ENCODE data around the gene PTPRH. TPM values are rescaled to one million over a fixed set of nuclear protein-coding genes. Genes with fewer than 3 reads are reported as not detected.

The PTPRH gene
- total and polyA plus RNA-seq, 9 donors = 0.14 to 2.1 (median 0.26) TPM

Other genes with a start within 250 kb of the PTPRH start
- 1.3 TPM for gene NLRP2, start 243.1 kb downstream of the PTPRH start, total RNA-seq
- 1 to 10 TPM in 4 of 8 donors, under 1 TPM in 4; 0.31 to 3.5 (median 0.96) TPM for gene NLRP2, start 243.1 kb downstream of the PTPRH start, polyA plus RNA-seq (ENCODE audit: insufficient read depth in 1 of 8, insufficient read length in 8 of 8, low replicate concordance in 1 of 8)
- gene GP6, start 171.2 kb downstream of the PTPRH start, total RNA-seq = 0.09 TPM
- under 1 TPM in 7 of 8 donors, not detected in 1; 0.10 to 0.56 (median 0.20) TPM for gene GP6, start 171.2 kb downstream of the PTPRH start, polyA plus RNA-seq (ENCODE audit: insufficient read depth in 1 of 8, insufficient read length in 8 of 8, low replicate concordance in 1 of 8)
- gene RDH13, start 146.4 kb downstream of the PTPRH start, total RNA-seq = 11.5 TPM
- gene RDH13, start 146.4 kb downstream of the PTPRH start, polyA plus RNA-seq (ENCODE audit: insufficient read depth in 1 of 8, insufficient read length in 8 of 8, low replicate concordance in 1 of 8) = 10 to 100 TPM in 7 of 8 donors, 1 to 10 TPM in 1; 7.2 to 16.7 (median 12.1) TPM
- gene EPS8L1, start 133.6 kb downstream of the PTPRH start, total RNA-seq = 2.3 TPM
- 1 to 10 TPM; 2.0 to 8.4 (median 4.2) TPM for gene EPS8L1, start 133.6 kb downstream of the PTPRH start, polyA plus RNA-seq (ENCODE audit: insufficient read depth in 1 of 8, insufficient read length in 8 of 8, low replicate concordance in 1 of 8)
- gene PPP1R12C, start 91.9 kb downstream of the PTPRH start, total RNA-seq = 59.9 TPM
- gene PPP1R12C, start 91.9 kb downstream of the PTPRH start, polyA plus RNA-seq (ENCODE audit: insufficient read depth in 1 of 8, insufficient read length in 8 of 8, low replicate concordance in 1 of 8) = 100 to 1,000 TPM in 3 of 8 donors, 10 to 100 TPM in 5; 59.4 to 106 (median 92.8) TPM
- 387 TPM for gene TNNT1, start 60.3 kb downstream of the PTPRH start, total RNA-seq
- 1,000 to 10,000 TPM in 2 of 8 donors, 100 to 1,000 TPM in 6; 448 to 1,171 (median 607) TPM for gene TNNT1, start 60.3 kb downstream of the PTPRH start, polyA plus RNA-seq (ENCODE audit: insufficient read depth in 1 of 8, insufficient read length in 8 of 8, low replicate concordance in 1 of 8)
- 0.80 TPM for gene TNNI3, start 51.8 kb downstream of the PTPRH start, total RNA-seq
- gene TNNI3, start 51.8 kb downstream of the PTPRH start, polyA plus RNA-seq (ENCODE audit: insufficient read depth in 1 of 8, insufficient read length in 8 of 8, low replicate concordance in 1 of 8) = 1 to 10 TPM; 1.1 to 3.1 (median 1.5) TPM
- 0.13 TPM for gene DNAAF3, start 42.9 kb downstream of the PTPRH start, total RNA-seq
- gene DNAAF3, start 42.9 kb downstream of the PTPRH start, polyA plus RNA-seq (ENCODE audit: insufficient read depth in 1 of 8, insufficient read length in 8 of 8, low replicate concordance in 1 of 8) = 1 to 10 TPM in 1 of 8 donors, under 1 TPM in 7; 0.15 to 1.1 (median 0.38) TPM
- gene SYT5, start 29.2 kb downstream of the PTPRH start, total RNA-seq = not detected
- 1 to 10 TPM in 1 of 8 donors, under 1 TPM in 4, not detected in 3; 0.07 to 2.0 (median 0.08) TPM for gene SYT5, start 29.2 kb downstream of the PTPRH start, polyA plus RNA-seq (ENCODE audit: insufficient read depth in 1 of 8, insufficient read length in 8 of 8, low replicate concordance in 1 of 8)
- 1.1 TPM for gene TMEM86B, start 19.3 kb upstream of the PTPRH start, total RNA-seq
- gene TMEM86B, start 19.3 kb upstream of the PTPRH start, polyA plus RNA-seq (ENCODE audit: insufficient read depth in 1 of 8, insufficient read length in 8 of 8, low replicate concordance in 1 of 8) = 1 to 10 TPM; 1.8 to 4.8 (median 2.9) TPM
- 12.5 TPM for gene PPP6R1, start 49.5 kb upstream of the PTPRH start, total RNA-seq
- gene PPP6R1, start 49.5 kb upstream of the PTPRH start, polyA plus RNA-seq (ENCODE audit: insufficient read depth in 1 of 8, insufficient read length in 8 of 8, low replicate concordance in 1 of 8) = 10 to 100 TPM; 26.3 to 37.2 (median 32.3) TPM
- 14.5 TPM for gene HSPBP1, start 70.6 kb upstream of the PTPRH start, total RNA-seq
- 10 to 100 TPM; 26.2 to 34.9 (median 30.6) TPM for gene HSPBP1, start 70.6 kb upstream of the PTPRH start, polyA plus RNA-seq (ENCODE audit: insufficient read depth in 1 of 8, insufficient read length in 8 of 8, low replicate concordance in 1 of 8)
- gene BRSK1, start 74.5 kb upstream of the PTPRH start, total RNA-seq = 5.4 TPM
- 10 to 100 TPM in 5 of 8 donors, 1 to 10 TPM in 3; 7.4 to 13.7 (median 10.6) TPM for gene BRSK1, start 74.5 kb upstream of the PTPRH start, polyA plus RNA-seq (ENCODE audit: insufficient read depth in 1 of 8, insufficient read length in 8 of 8, low replicate concordance in 1 of 8)
- 0.53 TPM for gene TMEM150B, start 115.8 kb upstream of the PTPRH start, total RNA-seq
- 1 to 10 TPM in 3 of 8 donors, under 1 TPM in 5; 0.36 to 3.8 (median 0.87) TPM for gene TMEM150B, start 115.8 kb upstream of the PTPRH start, polyA plus RNA-seq (ENCODE audit: insufficient read depth in 1 of 8, insufficient read length in 8 of 8, low replicate concordance in 1 of 8)
- 16.9 TPM for gene KMT5C, start 130.4 kb upstream of the PTPRH start, total RNA-seq
- 10 to 100 TPM; 13.4 to 34.1 (median 24.7) TPM for gene KMT5C, start 130.4 kb upstream of the PTPRH start, polyA plus RNA-seq (ENCODE audit: insufficient read depth in 1 of 8, insufficient read length in 8 of 8, low replicate concordance in 1 of 8)
- not detected for gene COX6B2, start 145.2 kb upstream of the PTPRH start, total RNA-seq
- 1 to 10 TPM in 1 of 8 donors, under 1 TPM in 5, not detected in 2; 0.09 to 2.4 (median 0.23) TPM for gene COX6B2, start 145.2 kb upstream of the PTPRH start, polyA plus RNA-seq (ENCODE audit: insufficient read depth in 1 of 8, insufficient read length in 8 of 8, low replicate concordance in 1 of 8)
- gene GARIN5B, start 153.8 kb upstream of the PTPRH start, total RNA-seq = not detected
- not detected for gene GARIN5B, start 153.8 kb upstream of the PTPRH start, polyA plus RNA-seq (ENCODE audit: insufficient read depth in 1 of 8, insufficient read length in 8 of 8, low replicate concordance in 1 of 8)
- gene IL11, start 161.0 kb upstream of the PTPRH start, total RNA-seq = 0.31 TPM
- under 1 TPM; 0.12 to 0.61 (median 0.40) TPM for gene IL11, start 161.0 kb upstream of the PTPRH start, polyA plus RNA-seq (ENCODE audit: insufficient read depth in 1 of 8, insufficient read length in 8 of 8, low replicate concordance in 1 of 8)
- gene TMEM190, start 167.3 kb upstream of the PTPRH start, total RNA-seq = not detected
- under 1 TPM in 1 of 8 donors, not detected in 7; 0.50 TPM for gene TMEM190, start 167.3 kb upstream of the PTPRH start, polyA plus RNA-seq (ENCODE audit: insufficient read depth in 1 of 8, insufficient read length in 8 of 8, low replicate concordance in 1 of 8)
- 0.18 TPM for gene TMEM238, start 174.8 kb upstream of the PTPRH start, total RNA-seq
- gene TMEM238, start 174.8 kb upstream of the PTPRH start, polyA plus RNA-seq (ENCODE audit: insufficient read depth in 1 of 8, insufficient read length in 8 of 8, low replicate concordance in 1 of 8) = under 1 TPM; 0.14 to 0.49 (median 0.27) TPM
- 463 TPM for gene RPL28, start 176.4 kb upstream of the PTPRH start, total RNA-seq
- gene RPL28, start 176.4 kb upstream of the PTPRH start, polyA plus RNA-seq (ENCODE audit: insufficient read depth in 1 of 8, insufficient read length in 8 of 8, low replicate concordance in 1 of 8) = 1,000 to 10,000 TPM; 1,674 to 2,410 (median 1,842) TPM
- 31.4 TPM for gene UBE2S, start 198.3 kb upstream of the PTPRH start, total RNA-seq
- 10 to 100 TPM; 40.8 to 70.1 (median 60.1) TPM for gene UBE2S, start 198.3 kb upstream of the PTPRH start, polyA plus RNA-seq (ENCODE audit: insufficient read depth in 1 of 8, insufficient read length in 8 of 8, low replicate concordance in 1 of 8)
- under 0.01 TPM for gene SHISA7, start 233.8 kb upstream of the PTPRH start, total RNA-seq
- under 1 TPM; 0.08 to 0.32 (median 0.17) TPM for gene SHISA7, start 233.8 kb upstream of the PTPRH start, polyA plus RNA-seq (ENCODE audit: insufficient read depth in 1 of 8, insufficient read length in 8 of 8, low replicate concordance in 1 of 8)